22Rv1 (cell line): ENCODE results near the gene FIZ1.
"Not testable (repeated sequence)": the region's sequence is repeated elsewhere in the genome, so short reads cannot be mapped to it uniquely, and the experiment has no call there.

Experiments used
- H3K27ac ChIP-seq: fragments of 450-650 bp; 2 replicates; pipeline ENCODE4 v1.5.1; 2017
- CTCF ChIP-seq: fragments of 450-650 bp; IDR thresholded peaks from 2 replicates; pipeline ENCODE4 v1.5.1; 2017; ENCODE audit warnings: mild to moderate bottlenecking
- ZFX ChIP-seq: fragments of 450-650 bp; IDR thresholded peaks from 2 replicates; pipeline ENCODE4 v1.6.1; 2017; ENCODE audit warnings: antibody characterized with exemption, borderline replicate concordance

The FIZ1 gene

GRCh38 chr19:55591555-55591954 lies 7.8 kb downstream of the FIZ1 start:
- peak overlapping the region; percentile 65 for H3K27ac ChIP-seq
- TF ChIP-seq ZFX: no peak
- no peak for TF ChIP-seq CTCF

GRCh38 chr19:55590617-55591016 lies 8.7 kb downstream of the FIZ1 start:
- peak overlapping the region; percentile 65 for H3K27ac ChIP-seq
- TF ChIP-seq CTCF (no peak), ZFX (no peak)

GRCh38 chr19:55590109-55590508 lies 9.2 kb downstream of the FIZ1 start:
- TF ChIP-seq ZFX (no peak), CTCF (no peak)
- H3K27ac ChIP-seq: no peak overlapping the region

- H3K27ac ChIP-seq: no peak overlapping the region
- no peak for TF ChIP-seq CTCF
- no peak for TF ChIP-seq ZFX
Observed at GRCh38 chr19:55588738-55589137, 10.6 kb downstream of the FIZ1 start.

- H3K27ac ChIP-seq: peak overlapping the region; percentile 70
- no peak for TF ChIP-seq CTCF
- no peak for TF ChIP-seq ZFX
Observed at GRCh38 chr19:55586976-55587668, 12.2 kb downstream of the FIZ1 start.

- H3K27ac ChIP-seq: no peak overlapping the region; the same call in 1 of the 2 replicates
- TF ChIP-seq ZFX: no peak
Observed at GRCh38 chr19:55585658-55586339, 13.5 kb downstream of the FIZ1 start.

GRCh38 chr19:55584871-55585270 lies 14.4 kb downstream of the FIZ1 start:
- TF ChIP-seq CTCF (no peak), ZFX (no peak)
- no peak overlapping the region for H3K27ac ChIP-seq

GRCh38 chr19:55583897-55584296 lies 15.4 kb downstream of the FIZ1 start:
- H3K27ac ChIP-seq: not testable (repeated sequence)

GRCh38 chr19:55582284-55582683 lies 17.0 kb downstream of the FIZ1 start:
- peak overlapping the region; percentile 92 for H3K27ac ChIP-seq
